HG03064 (cell line): ENCODE data around the gene RNF141.

Experiments
- ATAC-seq: cut with Tn5 transposase; IDR thresholded peaks from one replicate; pipeline ENCODE4 v1.9.1; 2021; ENCODE audit warnings: low read depth; ENCODE audit not compliant: unreplicated experiment

RNF141 gene

DNA sequence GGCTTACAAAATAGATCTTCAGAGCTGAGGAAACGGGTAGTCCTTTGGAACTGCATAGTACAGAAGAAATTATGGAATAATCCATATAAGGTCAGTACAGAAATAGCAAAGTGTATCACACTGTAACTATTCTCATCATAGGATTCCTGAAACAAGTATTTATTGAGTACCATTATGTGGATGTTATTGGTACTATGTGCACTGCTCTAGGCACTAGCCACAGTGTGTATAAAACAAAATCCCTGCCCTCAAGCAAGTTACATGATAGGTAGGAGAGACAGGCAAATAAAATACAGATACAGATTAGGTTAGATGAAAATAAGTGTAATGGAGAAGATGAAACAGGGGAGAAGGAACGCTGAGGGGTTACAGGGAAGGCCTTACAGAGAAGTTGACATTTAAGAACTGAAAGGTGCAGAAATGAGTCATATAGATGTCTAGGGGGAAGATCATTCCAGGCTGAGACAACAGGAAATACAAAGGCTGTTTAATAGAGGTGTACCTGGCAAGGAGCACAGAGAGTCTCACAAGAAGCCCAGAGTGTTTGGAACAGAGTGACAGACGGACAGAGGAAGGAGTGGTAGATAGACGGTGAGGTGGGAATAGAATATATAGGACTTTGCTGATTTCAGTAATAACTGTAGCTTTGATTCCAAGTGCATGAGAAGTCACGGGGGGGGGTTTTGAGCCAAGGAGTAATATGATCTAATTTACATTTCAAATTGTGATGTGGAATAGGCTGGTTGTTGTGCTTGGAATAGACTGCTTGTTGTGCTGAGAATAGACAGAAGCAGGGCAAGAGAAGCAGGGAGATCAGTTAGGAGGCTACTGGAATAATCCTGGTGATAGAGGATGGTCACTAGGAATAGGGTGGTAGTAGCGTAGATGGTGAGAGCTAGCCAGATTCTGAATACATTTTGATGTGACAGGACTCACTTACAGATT lies 13.7 kb downstream of the RNF141 start:
- ATAC-seq: no peak

DNA sequence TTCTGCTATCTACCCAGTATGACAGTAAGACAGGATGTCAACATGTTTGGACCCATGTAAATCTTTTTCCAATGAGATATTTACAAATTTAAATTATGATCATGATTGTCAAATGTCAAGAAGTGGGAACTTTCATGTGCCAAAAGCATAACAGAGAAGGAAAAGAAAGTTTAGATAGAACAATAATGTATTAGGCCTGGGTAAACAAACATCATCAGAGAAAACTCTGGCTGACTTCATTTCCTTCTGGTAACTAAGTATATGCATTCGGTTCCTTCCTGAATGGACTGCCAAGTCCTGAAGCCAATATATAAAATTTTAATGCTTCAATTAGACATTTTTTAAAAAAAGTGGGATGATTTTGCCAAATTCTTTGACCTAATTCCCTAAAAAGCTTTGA lies 16.5 kb downstream of the RNF141 start:
- ATAC-seq: no peak

DNA sequence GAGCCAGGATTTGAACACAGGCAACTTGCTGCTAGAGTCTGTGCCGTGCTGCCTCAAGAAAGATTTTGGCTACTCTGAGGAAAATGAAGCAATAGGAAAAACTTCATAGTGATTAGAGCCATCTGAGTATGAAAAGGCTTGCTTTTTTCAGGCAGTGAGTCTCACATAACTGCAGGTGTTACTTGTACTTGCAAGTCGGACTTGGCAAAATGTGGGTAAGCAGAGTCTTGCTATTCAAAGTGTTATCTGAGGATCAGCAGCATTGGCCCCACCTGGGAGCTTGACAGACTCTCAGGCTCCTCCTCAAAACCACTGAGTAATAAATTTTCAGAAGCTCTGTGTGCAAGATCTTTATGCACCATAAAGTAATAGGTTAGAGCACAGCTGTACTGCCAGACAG lies 18.1 kb downstream of the RNF141 start:
- ATAC-seq: no peak

DNA sequence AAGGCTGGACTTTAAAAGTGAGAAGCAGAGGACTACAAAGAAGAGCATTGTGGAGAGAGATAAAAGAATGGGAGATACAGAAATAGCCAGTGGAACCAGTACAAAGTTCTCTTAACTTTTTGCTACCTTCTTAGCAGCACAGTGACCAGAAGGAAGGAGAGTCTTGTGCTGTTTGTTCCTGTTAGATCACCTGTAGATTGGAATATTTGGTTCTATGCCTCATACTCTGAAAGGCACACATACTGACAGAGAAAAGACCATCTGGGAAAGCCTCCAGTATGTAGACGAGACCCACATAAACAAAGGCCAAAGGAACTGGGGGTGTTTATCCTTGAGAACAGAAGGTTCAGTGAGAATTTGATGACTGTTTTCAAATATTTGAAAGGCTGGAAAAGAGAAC lies 18.7 kb downstream of the RNF141 start:
- no peak for ATAC-seq

DNA sequence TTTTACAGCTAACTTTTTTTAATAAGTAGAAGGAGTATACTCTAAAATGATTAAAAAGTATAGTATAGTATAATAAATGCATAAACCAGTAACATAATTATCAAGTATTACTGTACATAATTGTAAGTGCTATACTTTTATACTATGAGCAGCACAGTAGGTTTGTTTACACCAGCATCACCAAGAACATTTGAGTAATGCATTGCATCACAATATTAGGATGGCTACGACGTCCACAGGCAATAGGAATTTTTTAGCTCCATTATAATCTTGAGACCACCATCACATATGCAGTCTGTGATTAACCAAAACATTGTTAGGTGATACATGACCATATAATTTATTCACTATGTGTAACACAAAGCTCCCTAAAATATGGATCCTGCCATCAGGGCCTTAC lies 20.4 kb downstream of the RNF141 start:
- no peak for ATAC-seq

DNA sequence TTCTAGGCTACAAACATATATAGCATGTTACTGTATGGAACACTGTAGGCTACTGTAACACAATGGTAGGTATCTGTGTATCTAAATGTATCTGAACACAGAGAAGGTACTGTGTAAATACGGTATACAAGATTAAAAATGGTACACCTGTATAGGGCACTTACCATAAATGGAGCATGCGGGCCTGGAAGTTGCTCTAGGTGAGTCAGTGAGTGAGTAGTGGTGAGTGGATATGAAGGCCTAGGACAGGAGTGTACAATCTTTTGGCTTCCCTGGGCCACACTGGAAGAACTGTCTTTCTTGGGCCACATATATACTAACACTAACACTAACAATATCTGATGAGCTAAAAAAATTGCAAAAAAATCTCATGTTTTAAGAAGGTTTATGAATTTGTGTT lies 21.4 kb downstream of the RNF141 start:
- no peak for ATAC-seq

DNA sequence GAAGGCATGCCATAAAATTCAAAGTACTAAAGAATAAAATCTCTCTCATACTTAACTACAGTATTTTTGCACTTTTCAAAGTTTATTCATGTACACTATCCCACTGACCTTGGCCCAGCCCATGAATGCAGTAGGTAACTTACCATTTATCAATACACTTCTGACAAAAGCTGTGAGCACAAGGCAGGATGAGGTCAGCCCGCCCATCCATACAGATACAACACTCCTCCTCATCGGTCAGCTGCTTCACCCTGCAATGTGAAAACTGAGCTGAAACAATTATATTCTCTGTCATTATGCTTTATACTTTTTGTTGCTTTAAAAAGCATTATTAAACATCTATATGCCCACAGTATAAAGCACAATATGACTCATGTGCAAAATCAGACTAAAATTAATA lies 22.1 kb downstream of the RNF141 start:
- no peak for ATAC-seq

DNA sequence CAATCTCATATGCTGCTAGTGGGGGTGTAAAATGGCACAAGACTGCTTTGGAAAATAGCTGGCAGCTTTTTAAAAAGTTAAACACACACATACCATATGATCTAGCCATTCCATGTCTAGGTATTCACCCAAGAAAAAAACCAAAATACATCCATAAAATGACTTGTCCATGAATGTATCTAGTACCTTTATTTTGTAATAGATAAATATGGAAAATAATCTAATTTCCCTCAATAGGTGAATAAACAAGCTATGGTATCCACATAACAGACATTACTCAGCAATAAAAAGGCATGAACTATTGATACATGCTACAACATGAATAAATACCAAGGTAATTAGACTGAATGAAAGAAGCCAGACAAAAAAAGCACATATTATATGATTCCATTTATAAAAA lies 22.9 kb downstream of the RNF141 start:
- ATAC-seq: no peak

DNA sequence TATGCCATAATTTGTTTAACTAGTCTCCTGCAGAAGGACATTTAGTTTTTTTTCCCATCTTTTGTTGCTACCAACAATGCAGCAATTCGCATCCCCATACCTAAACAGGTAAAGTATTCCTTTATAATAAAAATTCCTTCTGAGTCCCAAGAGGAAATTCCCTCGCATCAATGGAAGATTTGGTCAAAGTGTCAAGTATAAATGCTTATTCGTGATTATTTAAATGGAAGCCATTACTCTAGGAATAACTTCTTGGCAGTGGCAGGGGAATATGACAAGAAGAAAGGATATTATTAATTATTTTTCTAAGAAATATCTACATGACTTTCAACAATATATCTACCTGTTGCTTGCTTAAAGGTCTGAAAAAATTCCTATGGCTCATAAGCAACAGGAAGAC lies 25.6 kb downstream of the RNF141 start:
- no peak for ATAC-seq

DNA sequence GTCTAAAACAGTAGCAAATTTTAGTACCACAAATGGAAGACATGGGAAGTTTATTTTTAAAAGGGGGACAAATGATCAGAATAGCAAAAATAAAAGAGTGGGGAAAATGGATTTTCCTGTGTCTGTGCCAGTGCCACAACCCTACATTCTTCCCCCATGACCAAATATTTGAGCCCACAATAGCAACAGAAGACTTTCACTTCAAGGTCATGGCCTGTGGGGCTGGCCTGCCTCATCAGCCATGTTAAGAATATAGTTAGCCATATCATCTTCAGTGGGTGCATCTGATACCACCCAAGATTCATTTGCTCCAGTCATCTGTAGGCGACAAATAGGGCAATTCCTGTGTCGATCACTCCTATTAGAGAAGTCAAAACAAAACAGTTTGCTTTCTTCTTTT lies 26.3 kb downstream of the RNF141 start:
- no peak for ATAC-seq

DNA sequence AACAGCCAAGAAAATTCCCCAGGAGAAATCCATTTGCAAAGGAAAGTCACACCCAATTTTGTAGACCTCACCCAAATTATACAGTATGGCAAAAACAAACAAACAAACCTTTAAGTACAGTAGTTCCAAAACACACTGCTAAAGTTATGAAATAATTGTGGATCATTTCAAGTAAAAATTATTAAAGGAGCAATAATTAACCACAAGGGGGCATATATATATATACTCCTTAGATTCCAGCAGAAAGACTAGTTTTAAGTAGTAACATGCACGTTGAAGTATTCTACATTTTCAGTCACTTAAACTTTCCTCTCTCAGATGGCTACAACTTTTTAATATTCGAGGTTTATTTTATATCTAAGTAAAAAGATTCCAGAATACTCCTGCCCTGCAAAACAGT lies 26.8 kb downstream of the RNF141 start:
- ATAC-seq: no peak

DNA sequence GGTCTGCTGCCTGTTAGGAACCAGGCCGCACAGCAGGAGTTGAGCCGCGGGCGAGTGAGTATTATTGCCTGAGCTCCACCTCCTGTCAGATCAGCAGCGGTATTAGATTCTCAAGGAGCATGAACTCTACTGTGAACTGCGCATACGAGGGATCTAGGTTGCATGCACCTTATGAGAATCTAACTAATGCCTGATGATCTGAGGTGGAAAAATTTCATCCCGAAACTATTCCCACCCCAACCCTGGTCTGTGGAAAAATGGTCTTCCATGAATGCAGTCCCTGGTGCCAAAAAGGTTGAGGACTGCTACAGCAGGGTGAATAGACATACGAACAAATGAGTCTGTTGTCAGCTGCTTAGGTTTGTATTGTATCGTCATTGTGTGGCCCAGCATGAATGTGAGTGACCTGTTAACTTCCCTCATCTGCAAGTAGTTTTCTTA lies 29.8 kb downstream of the RNF141 start:
- ATAC-seq: no peak

DNA sequence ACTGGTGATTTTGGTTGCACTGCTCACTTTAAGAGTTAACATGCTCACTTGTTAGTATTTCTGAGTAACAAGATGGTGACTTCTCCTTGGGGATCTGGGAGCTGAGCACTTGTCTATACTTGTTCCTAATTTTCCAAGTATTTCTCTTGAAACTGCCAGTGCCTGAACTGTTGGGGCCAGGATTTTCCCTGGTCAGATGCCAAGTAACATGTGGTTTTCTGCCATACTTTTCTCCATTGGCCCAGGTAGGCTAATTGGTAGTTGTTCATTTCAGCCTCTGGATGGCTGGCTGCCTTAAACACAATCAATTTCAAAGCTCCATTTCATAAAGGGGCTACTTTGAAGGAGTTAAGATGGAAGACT lies 35.0 kb downstream of the RNF141 start:
- no peak for ATAC-seq

DNA sequence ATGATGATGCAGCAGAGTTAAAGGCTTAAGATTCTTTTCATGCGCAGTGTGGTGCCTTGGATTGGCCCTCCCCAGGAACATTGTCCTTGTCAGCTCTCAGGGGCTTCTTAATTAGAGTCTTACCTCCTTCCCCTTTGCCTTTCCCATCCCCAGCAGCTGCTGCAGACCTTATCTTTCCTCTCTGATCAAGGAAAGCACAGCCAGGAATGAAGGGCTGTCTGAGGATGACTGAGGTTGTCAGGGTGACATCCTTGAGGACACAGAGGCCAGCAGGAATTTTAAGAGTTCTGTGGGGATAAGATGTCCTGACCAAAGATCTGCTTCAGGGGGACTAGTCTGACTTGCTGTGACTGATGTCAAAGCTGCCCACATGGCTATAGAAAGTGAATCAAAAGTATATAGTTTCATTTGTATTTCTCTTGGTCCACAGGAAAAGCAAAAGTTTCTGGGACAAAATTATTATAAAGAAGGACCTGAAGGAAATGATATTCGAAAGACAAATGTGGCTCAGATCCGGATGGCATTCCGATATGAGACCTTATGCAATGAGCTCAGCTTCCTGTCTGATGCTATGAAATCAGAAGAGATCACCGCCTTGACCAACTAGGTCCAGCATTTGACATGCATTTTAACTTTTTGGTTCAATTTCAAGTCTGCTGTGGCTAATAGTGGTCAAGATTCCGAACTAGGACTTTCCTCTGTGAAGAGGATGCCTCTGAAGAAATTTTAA lies 35.5 kb downstream of the RNF141 start:
- ATAC-seq: no peak

DNA sequence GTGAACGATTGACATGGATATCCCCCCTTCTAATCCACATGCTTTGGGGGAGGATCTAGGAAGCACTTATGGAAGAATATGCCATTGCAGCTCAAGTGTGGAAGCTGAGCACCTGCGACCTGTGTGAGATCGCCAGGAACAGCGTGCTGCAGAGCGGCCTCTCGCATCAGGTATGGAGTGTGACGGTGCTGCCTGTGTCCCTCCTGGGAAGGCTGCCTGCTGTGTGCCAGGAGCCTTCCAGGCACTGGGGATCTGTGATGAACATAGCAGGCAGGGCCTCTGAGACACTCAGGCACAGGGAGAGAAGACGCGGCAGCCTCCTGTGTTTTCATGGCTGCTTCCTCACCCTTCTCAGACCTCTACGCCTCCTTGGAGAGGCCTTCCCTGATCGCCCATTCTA lies 36.5 kb downstream of the RNF141 start:
- no peak for ATAC-seq

DNA sequence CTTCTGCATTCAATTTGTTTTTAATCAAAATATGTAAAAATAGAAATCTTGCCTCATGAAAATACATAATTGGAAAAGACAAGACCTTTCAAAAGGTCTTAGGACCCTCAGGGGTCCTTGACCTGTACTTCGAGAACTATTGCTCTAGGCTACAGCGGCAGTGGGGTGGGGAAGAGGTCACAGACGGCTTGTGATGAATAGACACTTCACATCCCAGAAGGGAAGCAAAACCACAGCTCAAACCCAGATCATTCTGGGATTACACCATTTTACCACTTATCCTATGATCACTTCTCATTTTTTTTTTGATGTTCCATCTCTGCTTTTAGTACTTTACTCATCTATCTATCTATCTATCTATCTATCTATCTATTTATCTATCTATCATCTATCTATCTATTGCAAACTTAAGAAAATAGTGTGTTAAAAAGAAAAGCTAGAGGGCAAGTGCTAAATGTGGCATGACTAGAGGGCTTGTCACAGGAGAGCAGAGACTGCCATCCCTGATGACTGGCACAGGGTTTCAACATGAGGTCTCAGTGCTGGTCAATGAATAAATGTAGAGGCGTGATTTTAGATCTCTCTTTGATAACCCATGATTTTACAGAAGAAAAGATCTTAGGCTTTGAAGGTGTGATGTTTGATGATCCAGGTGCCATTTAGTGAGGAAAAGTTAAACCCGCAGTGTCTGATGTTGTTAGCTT lies 37.1 kb downstream of the RNF141 start:
- ATAC-seq: no peak

DNA sequence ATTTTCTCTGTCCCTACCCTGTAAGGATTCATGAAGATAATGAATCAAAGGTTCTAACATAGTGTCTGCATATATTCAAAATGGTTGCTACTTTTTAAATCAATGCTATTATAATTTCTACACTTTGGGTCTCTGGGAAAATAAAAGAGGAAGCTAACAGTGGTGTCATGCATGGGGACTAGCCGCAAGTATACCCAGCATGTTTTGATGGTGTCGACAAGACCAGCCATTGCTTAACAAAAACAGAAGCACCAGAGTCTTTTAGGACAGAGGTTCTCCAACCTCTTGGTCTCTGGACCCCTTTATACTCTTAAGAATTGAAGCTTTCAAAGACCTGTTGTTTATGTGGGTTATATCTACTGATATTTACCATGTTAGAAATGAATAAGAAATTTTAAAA lies 37.8 kb downstream of the RNF141 start:
- ATAC-seq: no peak

DNA sequence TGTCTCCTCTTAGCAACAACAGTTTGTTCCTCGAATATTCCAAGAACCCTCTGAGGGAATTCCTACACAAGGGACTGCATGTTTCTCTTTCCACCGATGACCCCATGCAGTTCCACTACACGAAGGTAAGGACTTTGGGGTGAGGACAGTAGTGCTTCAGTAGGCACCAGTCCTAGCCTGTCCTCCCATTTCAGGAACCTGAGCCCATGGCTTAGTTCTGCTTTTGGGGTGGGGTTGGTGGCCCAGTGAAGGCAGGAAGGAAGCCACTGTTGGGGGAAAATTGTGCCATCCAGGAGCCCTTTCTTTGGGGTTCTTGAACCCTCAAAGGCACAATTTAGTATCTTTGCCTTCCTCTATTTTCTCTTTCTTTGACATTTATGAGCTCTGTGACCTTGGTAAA lies 38.2 kb downstream of the RNF141 start:
- ATAC-seq: no peak

DNA sequence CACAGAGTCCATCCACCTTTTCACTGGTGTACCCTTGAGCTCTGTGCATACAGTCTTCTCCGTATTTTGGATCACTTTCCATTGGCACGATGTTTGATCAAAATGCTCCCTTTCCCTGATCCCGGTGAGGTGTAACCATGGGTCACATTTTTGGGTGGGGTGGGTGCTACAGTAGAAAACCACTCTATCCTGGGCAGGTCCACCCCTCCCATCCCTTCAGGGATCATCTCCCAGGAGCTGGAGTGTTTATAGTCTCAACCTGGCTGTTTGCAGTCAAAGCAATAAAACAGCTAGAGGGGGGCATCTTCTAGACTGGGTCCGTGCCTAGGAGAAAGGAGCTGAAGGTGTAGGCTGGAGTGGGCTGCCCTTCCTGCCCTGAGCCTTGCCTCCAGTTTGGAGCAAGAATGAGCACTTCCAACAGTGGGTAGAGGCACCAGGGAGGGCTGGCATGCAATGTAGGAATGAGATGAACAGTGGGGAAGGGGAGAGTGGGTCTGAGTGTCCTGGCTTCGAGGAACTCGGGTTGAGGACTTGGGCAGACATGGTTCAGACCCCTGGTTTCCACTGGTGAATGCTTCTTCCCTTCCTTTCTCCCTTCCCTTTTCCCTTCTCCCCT lies 38.8 kb downstream of the RNF141 start:
- ATAC-seq: no peak

DNA sequence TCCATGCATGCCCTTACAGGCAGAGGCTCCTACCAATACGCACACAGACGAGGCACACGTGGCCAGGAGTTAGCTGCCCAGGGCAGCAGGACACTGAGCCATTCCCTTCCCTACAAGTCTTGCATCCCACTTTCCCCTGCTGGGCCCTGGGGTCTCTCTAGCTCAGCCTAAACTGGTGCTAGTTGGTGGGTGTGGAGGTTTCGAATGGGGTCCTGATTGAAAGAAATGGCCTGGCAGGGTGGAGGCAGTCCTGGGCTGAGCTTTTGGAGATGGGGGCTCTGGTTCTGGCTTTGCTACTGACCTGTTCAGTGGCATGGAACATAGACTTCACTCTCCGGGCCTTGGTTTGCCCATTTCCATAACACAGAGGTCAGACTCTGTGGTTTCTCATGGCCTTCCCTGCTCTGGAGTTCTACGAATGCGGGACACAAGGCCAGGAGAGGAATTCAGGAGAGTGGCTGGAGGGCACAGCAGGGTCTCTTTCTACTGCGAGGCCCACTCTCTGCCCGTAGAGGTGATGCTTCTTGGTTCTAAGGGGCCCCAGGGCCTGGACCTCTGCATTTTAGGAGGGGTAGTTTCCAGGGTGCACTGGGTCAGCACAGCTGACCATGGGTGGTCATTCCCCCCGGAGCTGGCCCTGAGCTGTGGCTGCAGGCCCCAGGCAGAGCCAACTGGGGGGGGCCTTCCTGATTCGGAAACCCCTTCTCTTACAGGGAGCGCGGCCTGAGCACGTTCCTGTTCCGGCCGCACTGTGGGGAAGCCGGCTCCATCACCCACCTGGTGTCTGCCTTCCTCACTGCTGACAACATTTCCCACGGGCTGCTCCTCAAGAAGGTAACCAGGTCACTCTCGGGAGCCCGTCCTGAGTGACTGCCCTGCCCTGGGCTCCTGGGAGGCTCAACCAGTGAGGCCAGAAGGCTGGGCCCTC lies 40.0 kb downstream of the RNF141 start:
- no peak for ATAC-seq
